CD4-positive, alpha-beta T cell (primary cell): Measurements from ENCODE around the gene TRPV6. TPM values are rescaled to one million over a fixed set of nuclear protein-coding genes. Genes with fewer than 3 reads are reported as not detected.

ENCODE experiments used
- ATAC-seq: fragments of 200-7000 bp; cut with Tn5 transposase; one replicate; pipeline ENCODE4 v1.10.0; 2022; ENCODE audit warnings: mild to moderate bottlenecking; ENCODE audit not compliant: poor library complexity
- CTCF ChIA-PET: fragments of 350-600 bp; sonication (Branson Sonifier 250); formaldehyde crosslinking; loops from one replicate; lab custom pipeline; 2021; ENCODE audit warnings: antibody characterized with exemption, inconsistent platforms; lab: Charles Lee
- POLR2A ChIA-PET: fragments of 350-600 bp; sonication (Branson Sonifier 250); formaldehyde crosslinking; loops from one replicate; lab custom pipeline; 2021; ENCODE audit warnings: antibody characterized with exemption, inconsistent platforms; lab: Charles Lee
- DNase-seq, 14 experiments: peaks; one replicate each; pipeline ENCODE4 v3.0.0-alpha.2; 2013 to 2020; ENCODE audit warnings: mixed read lengths in 2 of 14
- H3K27ac ChIP-seq, 2 donors: one replicate each; pipeline versions ENCODE4 v1.5.1 to v1.7.0; 2013; ENCODE audit warnings: low read length in 2 of 2, low read depth in 1 of 2, mild to moderate bottlenecking in 1 of 2
- H3K27me3 ChIP-seq, 2 experiments: 1 replicate in 1 of 2; 2 replicates in 1 of 2; pipeline versions ENCODE4 v1.6.1 to v1.7.0; 2013; ENCODE audit warnings: low read length in 2 of 2, control low read depth in 1 of 2, mild to moderate bottlenecking in 1 of 2, moderate library complexity in 1 of 2; ENCODE audit not compliant: insufficient read depth in 2 of 2, control insufficient read depth in 1 of 2
- H3K36me3 ChIP-seq: one replicate; pipeline ENCODE4 v1.6.1; 2013; ENCODE audit warnings: low read length, control low read depth; ENCODE audit not compliant: insufficient read depth
- H3K4me1 ChIP-seq: one replicate; pipeline ENCODE4 v1.6.1; 2013; ENCODE audit warnings: low read length, control low read depth; ENCODE audit not compliant: insufficient read depth
- H3K4me3 ChIP-seq: one replicate; pipeline ENCODE4 v1.5.1; 2013; ENCODE audit warnings: mild to moderate bottlenecking, low read length, moderate library complexity
- H3K9me3 ChIP-seq, 2 experiments: 1 replicate in 1 of 2; 2 replicates in 1 of 2; pipeline versions ENCODE4 v1.6.1 to v1.7.0; 2013; ENCODE audit warnings: low read length in 2 of 2, mild to moderate bottlenecking in 2 of 2, control low read depth in 1 of 2, moderate library complexity in 1 of 2; ENCODE audit not compliant: control insufficient read depth in 1 of 2, insufficient read depth in 1 of 2
- H3K27ac Mint-ChIP-seq: one replicate; pipeline ENCODE4 v1.8.0; 2020; ENCODE audit warnings: mixed read lengths
- H3K27me3 Mint-ChIP-seq: one replicate; pipeline ENCODE4 v1.8.0; 2021; ENCODE audit warnings: mixed read lengths
- H3K36me3 Mint-ChIP-seq: one replicate; pipeline ENCODE4 v1.8.0; 2021; ENCODE audit warnings: low read depth, mixed read lengths
- H3K4me1 Mint-ChIP-seq: one replicate; pipeline ENCODE4 v1.8.0; 2021; ENCODE audit warnings: low read depth, mixed read lengths
- H3K4me3 Mint-ChIP-seq: one replicate; pipeline ENCODE4 v1.8.0; 2020; ENCODE audit warnings: mild to moderate bottlenecking, mixed read lengths
- H3K9me3 Mint-ChIP-seq: one replicate; pipeline ENCODE4 v1.8.0; 2020; ENCODE audit warnings: mixed read lengths
- CTCF ChIP-seq: fragments of 200-600 bp; IDR thresholded peaks from one replicate; pipeline ENCODE4 v1.8.0; 2022; ENCODE audit warnings: antibody characterized with exemption, mild to moderate bottlenecking
- intact Hi-C, 2 experiments: fragments of 100-400 bp; cut with DNase I in 1 of 2; cut with micrococcal nuclease in 1 of 2; formaldehyde crosslinking; loops; one replicate each; pipeline versions ENCODE4 v1.15.1 to v1.9.0; 2023 to 2025; cut with DNase I, micrococcal nuclease
- total RNA-seq, 174 experiments: library from RNA in 2 of 174; stranded (reverse) in 2 of 174; gene quantifications; one replicate each; pipeline ENCODE4 v1.2.3 and lab custom pipeline; 2021 to 2026

TRPV6 gene
- total RNA-seq, 2 experiments from 2014 or later: not detected

- Histone ChIP-seq H3K36me3 (no peaks in the 10 kb centered on the region), H3K9me3 (no peaks in the 10 kb centered on the region), H3K4me3 (no peak overlapping the region), H3K27ac (no peak overlapping the region), H3K27me3 (no peaks in the 10 kb centered on the region), H3K4me1 (no peaks in the 10 kb centered on the region)
- H3K4me3 Mint-ChIP-seq: no peak overlapping the region
- DNase-seq (no peak), ATAC-seq (no peak)
- H3K27me3 Mint-ChIP-seq: peaks cover 5% of the 10 kb centered on the region
- no peaks in the 10 kb centered on the region for H3K36me3 Mint-ChIP-seq
- no peak for TF ChIP-seq CTCF
- intact Hi-C loops: no loop called here
- H3K27ac Mint-ChIP-seq: no peak overlapping the region
- ChIA-PET CTCF (no interaction called here), POLR2A (no interaction called here)
- no peaks in the 10 kb centered on the region for H3K4me1 Mint-ChIP-seq
- no peaks in the 10 kb centered on the region for H3K9me3 Mint-ChIP-seq
These were observed 10.6 kb upstream of the TRPV6 start for GRCh38 chr7:142896151-142896550.

GRCh38 chr7:142894985-142895593 lies 9.5 kb upstream of the TRPV6 start:
- TF ChIP-seq CTCF: no peak
- Mint-ChIP-seq H3K36me3 (no peaks in the 10 kb centered on the region), H3K27ac (no peak overlapping the region), H3K27me3 (peaks cover 5% of the 10 kb centered on the region), H3K4me3 (no peak overlapping the region), H3K4me1 (no peaks in the 10 kb centered on the region), H3K9me3 (no peaks in the 10 kb centered on the region)
- POLR2A ChIA-PET: no interaction called here
- Histone ChIP-seq H3K4me3 (no peak overlapping the region), H3K36me3 (no peaks in the 10 kb centered on the region), H3K27ac (no peak overlapping the region), H3K4me1 (no peaks in the 10 kb centered on the region), H3K27me3 (no peaks in the 10 kb centered on the region), H3K9me3 (no peaks in the 10 kb centered on the region)
- intact Hi-C loops: no loop called here
- CTCF ChIA-PET: no interaction called here
- DNase-seq: no peak
- no peak for ATAC-seq

- Mint-ChIP-seq H3K36me3 (no peaks in the 10 kb centered on the region), H3K4me1 (no peaks in the 10 kb centered on the region), H3K4me3 (no peak overlapping the region), H3K27ac (no peak overlapping the region), H3K9me3 (no peaks in the 10 kb centered on the region), H3K27me3 (peaks cover 5% of the 10 kb centered on the region)
- Histone ChIP-seq H3K36me3 (no peaks in the 10 kb centered on the region), H3K4me1 (no peaks in the 10 kb centered on the region), H3K4me3 (no peak overlapping the region), H3K27ac (no peak overlapping the region), H3K9me3 (no peaks in the 10 kb centered on the region), H3K27me3 (no peaks in the 10 kb centered on the region)
- POLR2A ChIA-PET: interaction anchor here (0.6 kb wide), 1 partner anchor 72 kb away, joined by 3 read pairs; no protein-coding TSS in a partner anchor
- CTCF ChIA-PET: no interaction called here
- intact Hi-C loops: no loop called here
- TF ChIP-seq CTCF: no peak
- no peak for ATAC-seq
- no peak for DNase-seq
These were observed 8.8 kb upstream of the TRPV6 start for GRCh38 chr7:142894112-142894984.
